Measurements from ENCODE around the gene ITGB5.
"Not testable (repeated sequence)": the region's sequence is repeated elsewhere in the genome, so short reads cannot be mapped to it uniquely, and the experiment has no call there.

The ITGB5 gene

GRCh38 chr3:124760601-124761000 lies 126.6 kb downstream of the ITGB5 start:
- TF ChIP-seq TAF1 (IDR thresholded peaks at IDR 0.05; ENCODE audit: low read depth, low read length) (no peak), POU2F2 (IDR thresholded peaks at IDR 0.05; ENCODE audit: low read depth, low read length) (no peak), POLR2A (IDR thresholded peaks at IDR 0.05; ENCODE audit: low read depth, low read length) (no peak), SPI1 (IDR thresholded peaks at IDR 0.05; ENCODE audit: low read depth, low read length) (no peak)
- DNase-seq (ENCODE audit: insufficient read length, low spot score) = no peak
- FAIRE-seq = no peak

- TF ChIP-seq PAX5 (IDR thresholded peaks at IDR 0.05; ENCODE audit: insufficient read depth, low read length, severe bottlenecking) = no peak
- TF ChIP-seq TAF1 (IDR thresholded peaks at IDR 0.05; ENCODE audit: low read depth, low read length) = no peak
- no peak for TF ChIP-seq POLR2A (IDR thresholded peaks at IDR 0.05; ENCODE audit: low read depth, low read length)
- no peak for TF ChIP-seq POLR2AphosphoS5 (IDR thresholded peaks at IDR 0.05; ENCODE audit: low read depth, low read length)
- no peak for TF ChIP-seq POU2F2 (IDR thresholded peaks at IDR 0.05; ENCODE audit: low read depth, low read length)
- TF ChIP-seq SPI1 (IDR thresholded peaks at IDR 0.05; ENCODE audit: low read depth, low read length) = no peak
- no peak for FAIRE-seq
- DNase-seq (ENCODE audit: insufficient read length, low spot score) = no peak
These were observed 127.3 kb downstream of the ITGB5 start for GRCh38 chr3:124759666-124760401.

- FAIRE-seq (no peak), DNase-seq (ENCODE audit: insufficient read length, low spot score) (no peak)
- TF ChIP-seq POU2F2 (IDR thresholded peaks at IDR 0.05; ENCODE audit: low read depth, low read length) (no peak), TAF1 (IDR thresholded peaks at IDR 0.05; ENCODE audit: low read depth, low read length) (no peak), POLR2AphosphoS5 (IDR thresholded peaks at IDR 0.05; ENCODE audit: low read depth, low read length) (no peak), SPI1 (IDR thresholded peaks at IDR 0.05; ENCODE audit: low read depth, low read length) (no peak), PAX5 (IDR thresholded peaks at IDR 0.05; ENCODE audit: insufficient read depth, low read length, severe bottlenecking) (no peak), POLR2A (IDR thresholded peaks at IDR 0.05; ENCODE audit: low read depth, low read length) (no peak)
These were observed 128.1 kb downstream of the ITGB5 start for GRCh38 chr3:124758851-124759635.

DNA sequence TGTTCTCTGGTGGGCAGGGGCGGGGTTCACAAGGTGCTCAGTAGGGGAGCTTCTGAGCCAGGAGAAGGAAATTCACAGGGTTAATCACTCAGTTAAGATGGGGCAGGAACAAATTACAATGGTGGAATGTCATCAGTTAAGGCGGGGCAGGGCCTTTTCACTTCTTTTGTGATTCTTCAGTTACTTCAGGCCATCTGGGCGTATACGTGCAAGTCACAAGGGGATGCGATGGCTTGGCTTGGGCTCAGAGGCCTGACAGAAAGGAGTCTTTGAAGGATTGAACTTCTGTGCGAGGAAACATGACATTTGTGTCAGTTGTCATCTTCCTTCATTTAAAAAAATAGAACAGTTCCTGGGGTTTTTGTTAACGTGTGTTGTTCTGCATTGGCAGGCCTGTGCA lies 129.2 kb downstream of the ITGB5 start:
- DNase-seq (ENCODE audit: insufficient read length, low spot score); FAIRE-seq: not testable (repeated sequence)

- FAIRE-seq (no peak), DNase-seq (ENCODE audit: insufficient read length, low spot score) (no peak)
- TF ChIP-seq TAF1 (IDR thresholded peaks at IDR 0.05; ENCODE audit: low read depth, low read length) (no peak), SPI1 (IDR thresholded peaks at IDR 0.05; ENCODE audit: low read depth, low read length) (no peak), POU2F2 (IDR thresholded peaks at IDR 0.05; ENCODE audit: low read depth, low read length) (no peak), POLR2A (IDR thresholded peaks at IDR 0.05; ENCODE audit: low read depth, low read length) (no peak), POLR2AphosphoS5 (IDR thresholded peaks at IDR 0.05; ENCODE audit: low read depth, low read length) (no peak), PAX5 (IDR thresholded peaks at IDR 0.05; ENCODE audit: insufficient read depth, low read length, severe bottlenecking) (no peak)
These were observed 135.1 kb downstream of the ITGB5 start for GRCh38 chr3:124752051-124752450.

GRCh38 chr3:124751501-124751900 lies 135.7 kb downstream of the ITGB5 start:
- DNase-seq (ENCODE audit: insufficient read length, low spot score) (no peak), FAIRE-seq (no peak)
- TF ChIP-seq TAF1 (IDR thresholded peaks at IDR 0.05; ENCODE audit: low read depth, low read length) (no peak), SPI1 (IDR thresholded peaks at IDR 0.05; ENCODE audit: low read depth, low read length) (no peak), POU2F2 (IDR thresholded peaks at IDR 0.05; ENCODE audit: low read depth, low read length) (no peak), POLR2AphosphoS5 (IDR thresholded peaks at IDR 0.05; ENCODE audit: low read depth, low read length) (no peak), PAX5 (IDR thresholded peaks at IDR 0.05; ENCODE audit: insufficient read depth, low read length, severe bottlenecking) (no peak), POLR2A (IDR thresholded peaks at IDR 0.05; ENCODE audit: low read depth, low read length) (no peak)

- not testable (repeated sequence) for DNase-seq (ENCODE audit: insufficient read length, low spot score); FAIRE-seq
These were observed 137.3 kb downstream of the ITGB5 start for GRCh38 chr3:124749877-124750276.

GRCh38 chr3:124748560-124749198 lies 138.5 kb downstream of the ITGB5 start:
- no peak for DNase-seq (ENCODE audit: insufficient read length, low spot score)
- no peak for FAIRE-seq
- TF ChIP-seq POLR2A (IDR thresholded peaks at IDR 0.05; ENCODE audit: low read depth, low read length) = peak; percentile 14; the same call in 1 of the 2 replicates
- no peak for TF ChIP-seq TAF1 (IDR thresholded peaks at IDR 0.05; ENCODE audit: low read depth, low read length)
- 0 out of 2 replicates have a peak, but pooled peaks have one; percentile 32 for TF ChIP-seq POLR2AphosphoS5 (IDR thresholded peaks at IDR 0.05; ENCODE audit: low read depth, low read length)
- TF ChIP-seq SPI1 (IDR thresholded peaks at IDR 0.05; ENCODE audit: low read depth, low read length) = no peak
- TF ChIP-seq POU2F2 (IDR thresholded peaks at IDR 0.05; ENCODE audit: low read depth, low read length) = no peak
- no peak for TF ChIP-seq PAX5 (IDR thresholded peaks at IDR 0.05; ENCODE audit: insufficient read depth, low read length, severe bottlenecking)

- TF ChIP-seq TAF1 (IDR thresholded peaks at IDR 0.05; ENCODE audit: low read depth, low read length) (no peak), POLR2A (IDR thresholded peaks at IDR 0.05; ENCODE audit: low read depth, low read length) (peak; percentile 39; the same call in 1 of the 2 replicates)
- DNase-seq (ENCODE audit: insufficient read length, low spot score) (no peak), FAIRE-seq (no peak)
These were observed 139.8 kb downstream of the ITGB5 start for GRCh38 chr3:124747111-124747981.
